H9 (cell line): Measurements from ENCODE around the gene GRB2. TPM values are rescaled to one million over a fixed set of nuclear protein-coding genes. Genes with fewer than 3 reads are reported as not detected.

Experiments
- DNase-seq: peaks from one replicate; pipeline ENCODE4 v3.0.0-alpha.2; 2017
- H2AFZ ChIP-seq: one replicate; pipeline ENCODE4 v1.6.1; 2013; ENCODE audit warnings: mild to moderate bottlenecking, low read length, control low read depth, moderate library complexity
- H2AK5ac ChIP-seq: 2 replicates; pipeline ENCODE4 v1.6.1; 2013; ENCODE audit warnings: low read length, control low read depth, mixed read lengths; ENCODE audit not compliant: insufficient read length
- H2BK120ac ChIP-seq: one replicate; pipeline ENCODE4 v1.6.1; 2013; ENCODE audit warnings: low read depth, mild to moderate bottlenecking, low read length, control low read depth, inconsistent platforms; ENCODE audit not compliant: poor library complexity, severe bottlenecking
- H2BK12ac ChIP-seq: 2 replicates; pipeline ENCODE4 v1.6.1; 2013; ENCODE audit warnings: low read length, control low read depth, mixed read lengths, low read depth; ENCODE audit not compliant: insufficient read length
- H2BK15ac ChIP-seq: 2 replicates; pipeline ENCODE4 v1.6.1; 2013; ENCODE audit warnings: low read depth, low read length, control low read depth
- H2BK20ac ChIP-seq: one replicate; pipeline ENCODE4 v1.6.1; 2013; ENCODE audit warnings: low read depth, mild to moderate bottlenecking, low read length, control low read depth, inconsistent platforms; ENCODE audit not compliant: poor library complexity, severe bottlenecking
- H2BK5ac ChIP-seq: 2 replicates; pipeline ENCODE4 v1.6.1; 2013; ENCODE audit warnings: low read length, control low read depth, mixed read lengths; ENCODE audit not compliant: insufficient read length
- H3K14ac ChIP-seq: 2 replicates; pipeline ENCODE4 v1.6.1; 2013; ENCODE audit warnings: low read length, control low read depth; ENCODE audit not compliant: insufficient read depth
- H3K18ac ChIP-seq: 2 replicates; pipeline ENCODE4 v1.6.1; 2013; ENCODE audit warnings: low read depth, mild to moderate bottlenecking, mixed read lengths, low read length, control low read depth; ENCODE audit not compliant: insufficient read length
- H3K23ac ChIP-seq: 2 replicates; pipeline ENCODE4 v1.6.1; 2013; ENCODE audit warnings: low read length, control low read depth, mixed read lengths, low read depth; ENCODE audit not compliant: insufficient read length
- H3K23me2 ChIP-seq: 2 replicates; pipeline ENCODE4 v1.6.1; 2013; ENCODE audit warnings: low read depth, mild to moderate bottlenecking, mixed read lengths, low read length, control low read depth; ENCODE audit not compliant: insufficient read length, poor library complexity, severe bottlenecking
- H3K27ac ChIP-seq: 2 replicates; pipeline ENCODE4 v1.5.1; 2013; ENCODE audit warnings: low read length, control low read depth, mixed read lengths, low read depth; ENCODE audit not compliant: insufficient read length
- H3K27me3 ChIP-seq: 2 replicates; pipeline ENCODE4 v1.6.1; 2013; ENCODE audit warnings: low read length, control low read depth, inconsistent platforms; ENCODE audit not compliant: insufficient read depth
- H3K4ac ChIP-seq: 2 replicates; pipeline ENCODE4 v1.6.1; 2013; ENCODE audit warnings: low read depth, mild to moderate bottlenecking, control low read depth, inconsistent platforms, low read length, moderate library complexity
- H3K4me1 ChIP-seq: 2 replicates; pipeline ENCODE4 v1.6.1; 2013; ENCODE audit warnings: low read length, control low read depth, inconsistent platforms; ENCODE audit not compliant: insufficient read depth
- H3K4me2 ChIP-seq: 2 replicates; pipeline ENCODE4 v1.6.1; 2013; ENCODE audit warnings: low read length, control low read depth, mixed read lengths; ENCODE audit not compliant: insufficient read length, insufficient read depth
- H3K56ac ChIP-seq: 2 replicates; pipeline ENCODE4 v1.6.1; 2013; ENCODE audit warnings: low read depth, mild to moderate bottlenecking, mixed read lengths, low read length, control low read depth; ENCODE audit not compliant: insufficient read length
- H3K79me1 ChIP-seq: 2 replicates; pipeline ENCODE4 v1.6.1; 2013; ENCODE audit warnings: low read depth, mild to moderate bottlenecking, moderate library complexity, low read length, control low read depth, inconsistent platforms; ENCODE audit not compliant: insufficient read depth, poor library complexity, severe bottlenecking
- H3K79me2 ChIP-seq: 2 replicates; pipeline ENCODE4 v1.6.1; 2013; ENCODE audit warnings: low read length, control low read depth, inconsistent platforms; ENCODE audit not compliant: insufficient read depth
- H3K9ac ChIP-seq: 2 replicates; pipeline ENCODE4 v1.6.1; 2013; ENCODE audit warnings: low read length, control low read depth, mixed read lengths; ENCODE audit not compliant: insufficient read length; ENCODE audit errors: extremely low read depth
- H3K9me3 ChIP-seq: one replicate; pipeline ENCODE4 v1.6.1; 2013; ENCODE audit warnings: low read depth, low read length, inconsistent platforms; ENCODE audit not compliant: control insufficient read depth
- H3T11ph ChIP-seq: one replicate; pipeline ENCODE4 v1.6.1; 2013; ENCODE audit warnings: mild to moderate bottlenecking, low read length, control low read depth, inconsistent platforms
- H4K20me1 ChIP-seq: one replicate; pipeline ENCODE4 v1.6.1; 2013; ENCODE audit not compliant: control insufficient read depth, insufficient read length, insufficient read depth
- H4K5ac ChIP-seq: 2 replicates; pipeline ENCODE4 v1.6.1; 2013; ENCODE audit warnings: low read depth, mild to moderate bottlenecking, mixed read lengths, low read length, control low read depth; ENCODE audit not compliant: insufficient read length
- H4K8ac ChIP-seq: replicated peaks from 2 replicates; pipeline ENCODE4 v1.6.1; 2013; ENCODE audit warnings: low read length, control low read depth, mixed read lengths, low read depth; ENCODE audit not compliant: insufficient read length
- H4K91ac ChIP-seq: 2 replicates; pipeline ENCODE4 v1.6.1; 2013; ENCODE audit warnings: low read depth, mild to moderate bottlenecking, moderate library complexity, mixed read lengths, low read length, control low read depth; ENCODE audit not compliant: insufficient read length
- H3K27ac Mint-ChIP-seq, 3 experiments: 2 replicates in 2 of 3; 3 replicates in 1 of 3; pipeline ENCODE4 v1.8.0; 2020 to 2021; ENCODE audit warnings: mixed read lengths in 3 of 3, mild to moderate bottlenecking in 1 of 3, moderate library complexity in 1 of 3
- H3K27me3 Mint-ChIP-seq: 2 replicates; pipeline ENCODE4 v1.8.0; 2021; ENCODE audit warnings: low read depth, mild to moderate bottlenecking, moderate library complexity, mixed read lengths
- H3K36me3 Mint-ChIP-seq, 3 experiments: 2 replicates in 2 of 3; 3 replicates in 1 of 3; pipeline ENCODE4 v1.8.0; 2020 to 2021; ENCODE audit warnings: low read depth in 3 of 3, mixed read lengths in 3 of 3; ENCODE audit not compliant: insufficient read depth in 1 of 3
- H3K4me1 Mint-ChIP-seq, 2 experiments: 2 replicates each; pipeline ENCODE4 v1.8.0; 2020; ENCODE audit warnings: mixed read lengths in 2 of 2
- H3K4me3 Mint-ChIP-seq, 2 experiments: 2 replicates in 1 of 2; 3 replicates in 1 of 2; pipeline ENCODE4 v1.8.0; 2020 to 2021; ENCODE audit warnings: mild to moderate bottlenecking in 2 of 2, mixed read lengths in 2 of 2, moderate library complexity in 1 of 2
- H3K9me3 Mint-ChIP-seq, 2 experiments: 2 replicates in 1 of 2; 3 replicates in 1 of 2; pipeline ENCODE4 v1.8.0; 2020; ENCODE audit warnings: mild to moderate bottlenecking in 2 of 2, mixed read lengths in 2 of 2, moderate library complexity in 1 of 2
- CTCF ChIP-seq: fragments of 200-600 bp; sonication (generic); conservative IDR thresholded peaks from 3 replicates; pipeline ENCODE4 v1.8.0; 2021; ENCODE audit warnings: antibody characterized with exemption, mild to moderate bottlenecking
- WGBS: extraction: QIAGEN DNeasy Blood & Tissue Kit; methylation state at CpG from one replicate; pipeline ENCODE4 v1.1.7; 2013; ENCODE audit warnings: missing lambda C conversion rate, low lambda C conversion rate, mixed read lengths; ENCODE audit not compliant: insufficient read length; ENCODE audit errors: extremely low coverage; 5-methylcytosine and 5-hydroxymethylcytosine counted together
- total RNA-seq: library from RNA; stranded (reverse); gene quantifications from 2 replicates; pipeline ENCODE4 v1.2.1, GENCODE V29; 2021

GRB2 gene
- total RNA-seq, 1 experiment from 2014 or later = 91.7 TPM

GRCh38 chr17:75353176-75353575 lies 52.3 kb downstream of the GRB2 start:
- H3K27me3 ChIP-seq = no peaks in the 10 kb centered on the region
- no peak overlapping the region for H2AK5ac ChIP-seq
- H3K23me2 ChIP-seq = no peaks in the 10 kb centered on the region
- no peak overlapping the region for H3K23ac ChIP-seq
- Mint-ChIP-seq H3K4me3 (no peak overlapping the region), H3K9me3 (peaks cover 8% of the 10 kb centered on the region in 2 experiments; a peak in 3 of 5 replicates), H3K36me3 (peaks cover 9 to 18% (median 11%) of the 10 kb centered on the region in 3 experiments), H3K27me3 (no peaks in the 10 kb centered on the region), H3K27ac (no peak overlapping the region), H3K4me1 (peaks cover 31 to 34% of the 10 kb centered on the region in 2 experiments)
- no peak overlapping the region for H3K56ac ChIP-seq
- no peak overlapping the region for H3K9ac ChIP-seq
- no peak overlapping the region for H3K4me2 ChIP-seq
- no peak overlapping the region for H2BK12ac ChIP-seq
- H3K18ac ChIP-seq = no peak overlapping the region
- H4K20me1 ChIP-seq = no peaks in the 10 kb centered on the region
- no peaks in the 10 kb centered on the region for H3K9me3 ChIP-seq
- H3T11ph ChIP-seq = no peak overlapping the region
- peaks cover 14% of the 10 kb centered on the region for H3K79me1 ChIP-seq
- DNase-seq = no peak
- H4K8ac ChIP-seq = no peak overlapping the region
- H3K79me2 ChIP-seq = peaks cover 7% of the 10 kb centered on the region; the same call in 1 of the 2 replicates
- no peak overlapping the region for H4K91ac ChIP-seq
- H3K4ac ChIP-seq = no peak overlapping the region
- H2BK15ac ChIP-seq = no peak overlapping the region
- H4K5ac ChIP-seq = no peak overlapping the region
- WGBS = no CpG with 5 or more reads among the region's 8 CpGs
- H3K27ac ChIP-seq = no peak overlapping the region
- H2BK5ac ChIP-seq = no peak overlapping the region
- TF ChIP-seq CTCF = no peak
- H3K14ac ChIP-seq = no peak overlapping the region
- H2BK20ac ChIP-seq = no peak overlapping the region
- H2BK120ac ChIP-seq = no peak overlapping the region
- H2AFZ ChIP-seq = no peak overlapping the region
- peaks cover 14% of the 10 kb centered on the region; the same call in 1 of the 2 replicates for H3K4me1 ChIP-seq
